T-helper 1 cell treated with Interleukin-12 subunit alpha and Interleukin-12 subunit beta and Interleukin-4 antibody, amounts not matched to agents 30 ng/mL and 1 ng/mL, for 36 hours (primary cell): ENCODE measurements around the gene DACH1. TPM values are rescaled to one million over a fixed set of nuclear protein-coding genes. Genes with fewer than 3 reads are reported as not detected.

Experiments used
- intact Hi-C: fragments of 100-400 bp; cut with micrococcal nuclease; formaldehyde crosslinking; loops from one replicate; pipeline ENCODE4 v1.15.1; 2024
- total RNA-seq: library from RNA; stranded (reverse); gene quantifications from 2 replicates; pipeline ENCODE4 v1.2.3, GENCODE V29; 2022

DACH1 gene
- total RNA-seq, 1 donor from 2014 or later = not detected

DNA sequence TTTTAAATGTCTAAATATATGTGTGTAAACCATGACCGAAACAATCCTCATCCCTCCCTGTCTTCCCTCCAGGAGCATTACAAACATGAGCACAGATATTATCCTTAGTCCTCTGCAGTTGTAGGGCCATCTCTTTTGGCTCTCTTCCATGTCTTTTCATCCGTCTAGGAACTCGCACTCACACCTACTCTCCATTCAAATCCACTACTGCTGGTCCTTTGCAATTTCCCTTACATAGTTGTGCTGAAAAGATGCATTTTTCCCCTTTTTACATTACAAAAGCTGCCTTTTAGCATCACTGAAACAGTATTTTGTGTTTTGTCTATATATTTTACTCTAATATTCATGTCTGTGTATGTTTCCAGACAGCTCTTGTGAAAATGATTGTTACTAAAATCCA is 237.8 kb downstream of the DACH1 start:
- intact Hi-C loops = no loop called here

DNA sequence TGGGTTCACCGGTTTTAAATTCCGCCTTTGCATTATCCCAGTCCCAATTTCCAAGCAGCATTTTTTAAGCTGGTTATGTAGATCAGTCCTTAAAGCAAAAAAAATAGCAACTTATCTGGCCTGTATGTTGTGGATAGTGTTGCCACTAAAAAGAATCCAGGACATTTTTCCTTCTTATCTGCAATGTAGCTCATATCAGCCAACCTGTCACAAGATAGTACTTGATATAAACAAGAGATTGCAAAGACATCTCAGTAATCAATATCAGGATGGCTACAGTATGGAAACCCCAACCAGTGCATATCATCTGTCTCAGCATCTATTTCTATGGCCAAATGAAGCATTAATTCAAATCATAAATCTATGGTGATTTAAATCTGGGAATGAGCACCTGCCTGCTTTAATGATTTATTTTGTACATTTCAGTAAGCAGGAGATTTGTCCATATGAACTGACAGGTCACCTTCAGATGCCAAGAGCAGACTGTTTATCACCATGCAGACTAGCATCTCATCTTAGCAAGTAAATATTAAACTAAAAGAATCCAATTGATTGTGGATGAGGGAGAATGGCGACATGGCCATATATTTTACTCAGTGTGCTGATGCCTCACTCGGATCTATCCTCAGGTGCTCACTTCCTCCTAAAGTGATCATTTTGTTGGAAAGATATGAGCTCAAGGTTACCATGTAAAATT is 240.4 kb downstream of the DACH1 start:
- intact Hi-C loops = no loop called here

DNA sequence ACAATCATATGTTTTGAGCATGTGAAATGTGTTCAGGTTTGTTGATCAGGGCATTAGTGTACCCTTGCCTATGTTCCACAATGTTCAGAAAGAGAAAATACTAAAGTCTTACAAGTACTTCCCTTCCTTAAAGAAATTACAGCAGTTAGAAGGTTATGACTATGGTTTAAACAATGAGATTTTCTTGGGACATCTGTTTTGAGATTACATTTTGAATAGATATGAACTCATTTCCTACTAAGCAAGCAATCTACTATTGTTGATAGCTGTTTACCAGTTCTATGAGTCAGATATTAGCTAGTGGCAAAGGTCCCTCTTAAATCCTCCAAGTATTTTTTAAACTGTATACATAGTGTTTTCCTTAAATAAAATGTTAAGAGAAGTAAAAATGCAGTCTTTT is 241.3 kb downstream of the DACH1 start:
- intact Hi-C loops = no loop called here

DNA sequence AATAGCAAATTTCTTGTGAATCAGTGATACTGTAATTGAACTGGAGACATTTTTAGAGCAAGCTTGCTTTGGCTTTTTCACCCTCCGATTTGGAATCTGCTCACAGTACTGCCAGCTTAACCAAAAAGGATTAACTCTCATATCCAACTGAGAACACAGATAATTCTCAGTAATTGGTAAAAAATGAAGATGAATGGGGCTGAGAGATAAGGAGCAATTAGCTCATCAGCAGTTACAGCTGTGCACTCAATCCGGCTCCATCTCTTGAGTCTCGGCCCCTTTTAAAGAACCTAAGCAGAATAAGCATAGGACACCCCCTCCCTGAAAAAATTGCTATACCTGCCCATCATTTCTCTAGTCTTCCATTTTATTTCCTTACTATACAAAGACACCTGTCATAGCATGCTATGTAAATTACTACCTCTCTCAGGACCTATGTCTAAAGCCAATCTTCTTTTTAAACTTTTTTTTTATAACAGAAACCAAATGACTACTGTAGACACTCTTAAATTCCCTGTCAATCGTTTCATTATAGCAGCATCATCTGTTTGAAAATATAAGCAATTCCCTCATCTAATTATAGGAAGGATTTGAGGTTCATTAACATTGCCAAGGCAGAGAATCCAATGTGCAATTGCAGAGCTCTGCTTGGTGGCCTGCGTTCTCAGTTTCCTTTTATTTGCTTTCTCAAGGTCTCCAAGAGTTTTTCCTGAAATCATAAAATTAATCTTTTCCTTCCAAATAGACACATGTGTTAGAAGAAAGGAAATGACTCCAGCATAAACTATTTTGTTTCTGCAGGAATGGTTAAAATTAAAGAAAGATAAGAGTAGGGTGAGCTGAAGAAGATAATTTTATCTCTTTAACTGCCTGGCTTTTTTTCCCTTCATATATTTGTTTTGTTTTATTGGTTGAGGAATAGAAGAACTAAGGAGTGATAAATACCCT is 242.1 kb downstream of the DACH1 start:
- intact Hi-C loops = no loop called here

DNA sequence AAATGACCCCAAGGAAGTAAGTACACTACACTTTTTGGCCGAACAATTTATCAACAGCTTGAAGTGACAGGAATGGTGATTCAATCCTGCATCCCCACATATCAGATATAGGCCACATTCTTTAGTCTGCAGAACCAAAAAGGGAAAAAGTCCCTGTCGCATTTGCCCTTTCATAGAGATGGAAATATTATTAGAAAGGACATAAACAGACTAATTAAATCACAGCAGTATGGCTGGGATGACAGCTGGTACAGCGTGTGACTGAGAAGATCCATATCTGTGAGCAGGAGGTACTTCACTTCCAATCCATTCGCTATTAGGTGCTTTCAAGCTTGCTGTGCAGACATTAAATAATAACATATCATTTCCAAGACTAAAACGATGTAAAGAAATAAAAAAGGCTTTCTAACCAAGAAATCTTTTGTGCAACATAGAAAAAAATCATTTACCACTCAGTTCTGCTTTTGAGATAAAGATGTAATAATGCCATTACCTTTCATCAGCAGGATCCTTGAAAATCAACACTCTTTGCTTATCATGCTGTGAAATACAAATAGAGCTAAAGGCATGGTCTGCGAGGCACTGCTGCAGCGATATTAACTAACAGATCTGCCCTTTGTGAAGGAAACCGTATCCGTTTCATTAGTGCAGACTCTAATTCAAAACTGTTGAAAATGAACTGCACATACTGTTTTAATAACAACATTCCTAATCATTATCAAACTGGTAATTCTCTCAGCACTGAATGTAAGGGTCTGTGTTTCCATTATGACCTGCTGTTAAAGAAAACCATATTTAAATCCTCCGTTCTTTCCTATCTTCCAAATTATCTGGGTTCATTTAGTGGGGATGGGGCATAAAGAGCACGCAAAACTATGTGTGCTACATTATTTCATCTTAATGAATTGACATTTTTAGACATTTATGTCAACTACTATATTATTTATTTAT is 245.6 kb downstream of the DACH1 start:
- intact Hi-C loops = no loop called here

DNA sequence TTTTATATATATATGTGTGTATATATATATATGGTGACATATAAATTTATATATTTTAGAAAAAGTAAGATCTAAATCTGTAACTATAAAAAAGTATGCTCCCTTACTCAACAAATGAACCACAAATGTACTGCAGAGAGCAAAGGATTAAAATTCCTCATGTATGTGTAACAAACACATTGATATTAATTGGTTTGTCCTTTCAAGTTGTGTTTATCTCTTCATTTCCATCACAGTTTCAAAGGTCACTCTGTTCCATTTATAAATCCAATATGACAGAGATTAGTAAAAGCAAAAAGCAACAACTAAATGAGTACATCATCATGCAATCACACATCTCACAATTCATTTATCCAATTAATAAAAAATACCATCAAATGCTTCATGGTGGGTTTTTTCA is 247.9 kb downstream of the DACH1 start:
- intact Hi-C loops = no loop called here

DNA sequence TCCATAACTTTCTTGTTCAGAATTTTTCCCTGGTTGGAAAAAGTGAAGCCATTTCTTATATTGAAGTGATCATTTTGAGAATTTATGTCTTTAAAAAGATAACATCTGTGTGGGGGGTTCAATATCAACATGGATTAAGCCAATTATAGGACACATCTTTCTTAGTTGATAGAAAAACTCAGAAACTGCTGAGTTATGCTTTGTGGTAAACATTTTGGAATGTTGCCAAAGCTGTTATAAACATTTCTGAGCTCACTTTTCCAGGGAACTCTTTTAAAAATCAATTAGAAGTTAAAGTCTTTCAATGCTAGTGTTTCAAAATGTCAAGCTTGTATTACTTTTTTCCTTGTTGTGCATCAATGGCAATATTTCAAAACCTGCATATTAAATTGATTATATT is 248.8 kb downstream of the DACH1 start:
- intact Hi-C loops = no loop called here

DNA sequence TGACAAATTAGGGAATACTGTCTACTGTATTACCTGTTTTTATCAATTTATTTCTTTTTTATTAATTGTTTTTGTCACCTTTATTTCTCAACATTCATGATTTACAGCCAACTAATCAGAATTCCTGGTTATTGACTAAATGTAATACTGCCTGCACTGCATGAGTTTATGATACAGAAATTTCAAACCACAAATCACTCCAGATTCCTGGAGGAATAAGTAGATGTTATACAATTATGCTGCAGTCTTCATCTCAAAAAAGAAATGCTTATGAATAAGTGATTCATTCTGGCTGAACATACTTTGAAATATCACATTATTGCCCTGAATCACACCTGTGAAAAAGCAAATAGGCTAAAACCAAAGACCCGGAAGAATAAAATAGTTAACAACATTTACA is 249.7 kb downstream of the DACH1 start:
- intact Hi-C loops = no loop called here

DNA sequence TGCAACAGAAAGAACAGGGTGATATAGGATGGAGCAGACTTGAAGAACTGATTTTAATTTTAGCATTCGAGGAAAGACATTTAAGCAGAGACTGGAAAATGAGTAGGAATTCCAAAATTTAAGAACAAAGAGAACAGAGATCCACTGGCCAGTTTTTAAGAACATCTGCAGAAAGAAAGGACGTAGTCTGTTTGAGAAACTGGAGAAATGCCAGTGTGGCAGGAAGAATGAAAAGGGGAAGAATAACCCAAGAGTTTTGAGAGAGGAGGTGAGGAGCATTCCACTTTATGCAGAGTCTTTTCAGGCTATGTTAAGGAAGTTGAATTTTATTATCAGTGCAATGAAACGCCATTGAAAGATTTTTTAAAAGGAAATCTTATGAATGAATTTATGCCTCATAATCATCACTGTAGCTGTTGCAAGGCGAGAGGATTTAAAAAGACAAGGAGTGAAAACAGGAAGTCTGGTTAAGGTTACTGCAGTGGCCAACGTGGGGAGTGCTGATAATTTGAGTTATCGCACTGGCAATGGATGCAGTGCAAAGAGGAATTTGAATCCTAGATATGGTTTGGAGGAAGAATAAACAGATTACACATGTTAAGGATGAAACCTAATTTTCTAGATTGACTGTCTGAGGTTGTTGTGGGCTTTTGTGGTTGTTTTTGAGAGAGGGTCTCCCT is 253.8 kb downstream of the DACH1 start:
- intact Hi-C loops = no loop called here

DNA sequence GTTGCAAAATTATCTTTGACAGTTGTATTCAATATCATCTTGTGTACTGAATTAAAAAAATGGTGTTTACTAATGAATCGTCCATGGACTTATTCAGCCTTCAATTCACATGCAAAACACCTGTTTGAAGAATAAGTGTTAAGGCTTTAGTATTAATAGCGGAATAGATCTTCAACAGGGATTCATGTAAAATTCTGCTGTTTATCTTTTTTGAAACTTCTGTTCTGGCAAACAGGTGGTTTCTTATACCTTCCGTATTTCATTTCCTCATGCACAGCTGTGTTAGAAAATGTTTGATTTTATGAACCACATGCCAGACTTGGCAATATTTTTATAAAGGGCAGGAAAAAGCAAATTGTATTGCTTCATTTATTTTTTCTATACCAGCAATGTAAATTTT is 255.7 kb downstream of the DACH1 start:
- intact Hi-C loops = loop anchor here (2.0 kb wide), 1 partner anchor 42 kb away; no protein-coding TSS in a partner anchor

DNA sequence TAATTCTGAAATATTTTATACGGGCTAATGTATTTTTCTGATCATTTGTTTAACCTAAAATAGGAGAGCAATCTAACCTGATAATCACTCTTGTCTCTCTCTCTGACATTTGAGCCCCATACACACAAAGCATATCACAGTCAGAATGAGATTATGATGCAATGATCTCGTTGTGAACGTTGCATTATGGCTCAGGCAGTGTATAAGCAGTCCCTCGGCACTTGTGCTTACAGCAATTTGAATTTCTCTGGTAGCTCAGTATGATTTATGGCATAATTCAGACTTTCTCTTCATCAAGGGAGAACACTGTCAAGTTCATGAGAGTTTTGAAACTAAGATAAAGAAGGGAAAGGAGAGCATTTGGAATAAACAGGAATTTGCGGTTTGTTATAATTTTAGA is 256.1 kb downstream of the DACH1 start:
- intact Hi-C loops = loop anchor here (2.0 kb wide), 1 partner anchor 42 kb away; no protein-coding TSS in a partner anchor

DNA sequence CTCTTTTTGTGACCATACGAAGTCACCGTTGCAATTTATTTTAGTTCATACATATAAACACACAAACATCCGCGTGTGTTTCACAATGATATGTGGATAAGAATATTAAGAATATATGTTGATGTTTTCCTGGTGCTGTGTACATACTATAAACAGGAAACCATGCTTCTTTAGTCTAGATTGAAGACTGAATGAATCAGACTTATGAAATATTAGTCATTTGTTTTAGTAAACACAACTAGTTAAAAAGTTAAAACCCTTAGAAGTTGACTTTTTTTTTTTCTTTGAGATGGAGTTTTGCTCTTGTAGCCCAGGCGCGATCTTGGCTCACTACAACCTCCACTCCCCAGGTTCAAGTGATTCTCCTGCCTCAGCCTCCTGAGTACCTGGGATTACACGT is 257.7 kb downstream of the DACH1 start:
- intact Hi-C loops = no loop called here

DNA sequence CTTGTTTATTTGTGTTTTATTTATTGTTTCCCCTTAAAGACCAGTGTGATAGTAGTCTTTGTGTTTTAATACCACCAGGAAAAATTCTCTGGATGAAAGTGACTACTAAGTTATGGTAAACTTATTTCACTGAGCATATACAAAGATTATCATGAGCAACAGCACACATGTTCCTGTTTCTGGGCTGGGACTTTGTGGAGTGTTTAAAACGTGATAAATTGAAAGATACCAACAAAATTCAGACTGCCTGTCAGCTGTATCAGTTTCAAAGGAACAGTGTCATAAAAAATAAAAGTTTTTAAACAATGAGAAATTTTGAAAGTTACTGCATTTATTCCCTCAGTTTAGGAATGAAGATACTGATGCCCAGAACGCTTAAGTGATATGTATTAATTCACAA is 259.4 kb downstream of the DACH1 start:
- intact Hi-C loops = no loop called here

DNA sequence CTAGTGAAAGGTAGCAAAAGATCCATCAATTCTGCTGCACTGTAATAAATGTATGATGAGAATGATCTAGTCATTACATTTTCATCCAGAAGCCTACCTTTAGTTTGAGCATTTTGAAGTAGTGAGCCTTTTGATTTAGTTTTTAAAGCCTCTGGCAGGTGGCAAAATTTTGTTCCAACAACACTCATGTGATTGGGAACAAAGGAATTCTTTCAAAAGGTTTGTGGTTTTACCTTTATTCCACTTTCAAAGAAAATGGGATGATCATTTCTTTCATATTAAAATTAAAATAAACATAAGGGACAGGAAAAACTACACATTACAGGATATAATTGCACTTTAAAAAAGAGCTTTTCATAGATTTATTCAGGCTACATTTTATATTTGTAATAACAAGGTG is 260.2 kb downstream of the DACH1 start:
- intact Hi-C loops = no loop called here

DNA sequence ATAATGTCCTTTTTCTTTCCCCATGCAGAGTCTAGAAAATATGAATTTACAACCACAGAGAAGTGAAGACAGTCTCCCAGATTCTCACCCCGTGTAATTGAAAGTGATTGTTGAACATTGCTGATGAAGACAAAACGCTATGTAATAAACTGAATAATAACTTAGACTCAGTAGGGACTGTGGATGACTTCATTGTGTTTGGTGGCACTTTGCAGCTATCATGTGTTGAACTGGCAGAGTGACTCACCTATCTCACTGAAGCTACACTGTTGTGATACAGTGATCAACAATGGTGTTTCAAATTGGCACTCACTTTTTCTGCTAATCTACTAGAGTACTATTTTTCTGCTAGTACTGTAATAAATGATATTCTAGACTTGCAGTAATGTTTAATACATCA is 261.3 kb downstream of the DACH1 start:
- intact Hi-C loops = no loop called here

DNA sequence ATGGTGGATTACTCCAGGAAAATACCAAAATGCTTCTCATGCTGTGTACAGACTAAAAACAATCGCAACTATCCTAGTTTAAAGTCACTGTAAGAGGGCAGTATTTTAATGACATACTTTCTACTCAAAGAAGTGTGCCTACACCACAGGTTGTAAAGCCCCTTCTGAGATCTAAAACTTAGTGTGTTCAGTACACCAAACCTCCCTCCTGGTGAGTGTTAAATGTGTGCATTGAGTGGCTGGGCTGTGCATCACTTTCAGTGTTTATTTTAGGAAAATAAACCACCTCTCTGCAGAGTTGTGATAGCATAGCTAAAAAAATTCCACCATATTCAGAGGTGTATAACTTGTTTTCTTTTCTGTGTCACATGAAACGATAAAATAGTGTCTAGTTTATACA is 263.7 kb downstream of the DACH1 start:
- intact Hi-C loops = no loop called here

DNA sequence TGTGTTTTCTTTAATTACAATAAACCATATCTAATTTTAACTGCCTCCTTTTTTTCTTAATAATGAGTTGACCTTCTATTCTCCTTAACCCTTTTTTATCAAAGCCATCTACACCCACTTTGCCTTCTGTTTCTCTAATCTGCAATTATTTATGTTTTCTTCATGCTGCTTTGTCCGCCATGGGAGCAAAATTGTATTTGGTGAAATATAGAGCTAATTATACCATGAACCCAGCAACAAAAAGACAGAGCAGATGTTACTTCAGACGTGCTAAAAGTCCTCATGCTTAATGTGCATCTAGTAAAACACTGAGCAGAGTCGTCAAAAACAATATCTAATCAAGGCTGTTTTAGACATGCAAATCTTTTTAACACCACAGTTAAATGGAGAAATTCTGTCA is 264.7 kb downstream of the DACH1 start:
- intact Hi-C loops = no loop called here

DNA sequence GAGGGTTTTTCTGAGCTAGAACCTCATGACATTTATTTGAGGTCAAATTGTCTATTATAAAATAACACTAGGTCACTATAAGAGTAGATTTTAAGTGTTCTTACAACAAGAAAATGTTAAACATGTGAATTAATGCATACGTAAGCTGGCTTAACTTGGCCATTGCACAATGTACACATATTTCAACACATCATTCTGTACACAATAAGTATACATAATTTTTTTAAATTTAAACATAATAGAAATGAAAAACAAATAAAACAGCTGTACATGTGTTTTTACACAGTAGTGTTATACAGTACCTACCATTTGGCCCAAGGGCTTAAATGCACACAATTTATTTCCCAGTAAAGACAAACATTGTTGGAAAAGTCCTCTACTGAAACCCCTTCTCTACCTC is 269.9 kb downstream of the DACH1 start:
- intact Hi-C loops = no loop called here

DNA sequence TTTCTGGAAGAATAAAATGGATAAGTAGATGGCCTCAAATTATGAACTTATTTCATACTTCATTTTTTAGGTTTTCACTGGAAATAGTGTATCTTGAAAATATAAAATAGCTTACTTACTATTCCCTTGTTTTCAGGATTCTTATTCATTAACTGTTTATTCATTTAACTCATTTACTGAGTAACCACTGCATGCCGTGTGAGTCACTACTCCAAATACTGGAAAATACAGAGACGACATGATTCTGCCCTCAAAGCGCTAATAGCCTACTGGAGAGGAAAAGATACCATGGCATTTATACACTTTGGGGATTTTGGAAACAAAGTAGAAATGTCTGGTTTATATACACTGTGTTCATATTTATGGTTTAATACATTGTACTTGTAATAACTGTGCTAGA is 270.9 kb downstream of the DACH1 start:
- intact Hi-C loops = no loop called here

DNA sequence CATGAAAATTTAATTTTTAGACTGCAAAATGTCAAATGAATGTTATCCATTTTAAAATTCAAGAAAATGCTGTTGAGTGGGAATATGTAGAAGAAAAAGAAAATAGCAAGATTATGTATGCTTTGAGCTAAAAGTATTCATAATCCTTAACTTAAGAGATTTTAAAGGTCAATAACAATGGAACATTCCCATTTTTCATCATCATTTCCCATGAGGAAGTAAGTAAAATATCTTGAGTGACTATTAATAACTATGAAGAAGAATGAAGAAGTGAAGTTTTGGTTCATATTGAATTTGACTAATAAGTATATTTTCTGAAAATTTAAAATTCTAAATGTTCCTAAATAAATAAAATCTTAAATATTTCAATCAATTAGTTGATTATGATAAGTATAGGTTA is 273.4 kb downstream of the DACH1 start:
- intact Hi-C loops = no loop called here

DNA sequence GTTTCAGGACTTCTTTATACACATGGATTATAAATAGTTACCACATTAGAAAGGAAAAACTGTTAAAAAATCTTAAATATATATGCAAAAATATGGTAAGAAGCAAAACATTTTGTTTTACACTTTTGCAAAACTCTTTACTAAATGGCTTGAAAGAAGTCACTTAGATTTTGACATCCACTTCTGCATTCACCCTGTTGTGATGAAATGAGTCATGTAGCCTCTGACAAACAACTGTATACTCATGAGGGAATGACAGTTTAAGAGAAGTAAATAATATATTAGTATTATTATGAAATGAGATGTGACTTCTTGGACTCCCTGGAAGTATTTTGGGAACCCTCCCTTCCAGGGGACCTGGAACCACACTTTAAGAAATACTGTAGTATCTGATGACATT is 275.6 kb downstream of the DACH1 start:
- intact Hi-C loops = no loop called here
